Breast epithelium (tissue), 3 donors: ENCODE data around the gene FIG4.
"Not testable (repeated sequence)": the region's sequence is repeated elsewhere in the genome, so short reads cannot be mapped to it uniquely, and the experiment has no call there.

Experiments
- POLR2A ChIP-seq: fragments of 450-650 bp; IDR thresholded peaks from one replicate; pipeline ENCODE4 v1.6.1; 2016; ENCODE audit warnings: antibody characterized with exemption, mild to moderate bottlenecking, moderate library complexity
- POLR2AphosphoS5 ChIP-seq, 3 donors: sonication (generic); formaldehyde crosslinking; IDR thresholded peaks; one replicate each; pipeline ENCODE4 v1.6.1; 2017; ENCODE audit warnings: antibody characterized with exemption in 3 of 3
- TF ChIP-seq, protein P1 (sequence below), 3 donors: fragments of 450-650 bp; IDR thresholded peaks; one replicate each; pipeline ENCODE4 v1.5.1; 2016 to 2017; ENCODE audit warnings: antibody characterized with exemption in 3 of 3, mild to moderate bottlenecking in 3 of 3, moderate library complexity in 3 of 3

DNA sequence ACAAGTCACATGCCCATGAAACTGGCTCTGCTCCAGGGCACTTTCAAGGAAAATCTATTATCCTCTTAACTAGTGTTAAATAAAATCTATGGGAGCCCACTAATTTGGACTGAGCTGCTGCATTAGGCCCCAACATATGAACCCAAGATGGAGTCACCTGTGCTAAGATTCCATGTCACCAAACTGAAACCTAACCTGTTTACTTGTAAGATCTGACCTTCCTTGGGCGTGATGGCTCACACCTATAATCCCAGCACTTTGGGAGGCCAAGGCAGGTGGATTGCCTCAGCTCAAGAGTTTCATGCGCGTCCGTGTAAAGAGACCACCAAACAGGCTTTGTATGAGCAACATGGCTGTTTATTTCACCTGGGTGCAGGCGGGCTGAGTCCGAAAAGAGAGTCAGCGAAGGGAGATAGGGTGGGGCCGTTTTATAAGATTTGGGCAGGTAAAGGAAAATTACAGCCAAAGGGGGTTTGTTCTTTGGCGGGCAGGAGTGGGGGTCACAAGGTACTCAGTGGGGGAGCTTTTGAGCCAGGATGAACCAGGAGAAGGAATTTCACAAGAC, 164.5 kb downstream of the FIG4 start:
- not testable (repeated sequence) for TF ChIP-seq POLR2AphosphoS5 (IDR thresholded peaks at IDR 0.05); POLR2A
- TF ChIP-seq, protein P1, sequence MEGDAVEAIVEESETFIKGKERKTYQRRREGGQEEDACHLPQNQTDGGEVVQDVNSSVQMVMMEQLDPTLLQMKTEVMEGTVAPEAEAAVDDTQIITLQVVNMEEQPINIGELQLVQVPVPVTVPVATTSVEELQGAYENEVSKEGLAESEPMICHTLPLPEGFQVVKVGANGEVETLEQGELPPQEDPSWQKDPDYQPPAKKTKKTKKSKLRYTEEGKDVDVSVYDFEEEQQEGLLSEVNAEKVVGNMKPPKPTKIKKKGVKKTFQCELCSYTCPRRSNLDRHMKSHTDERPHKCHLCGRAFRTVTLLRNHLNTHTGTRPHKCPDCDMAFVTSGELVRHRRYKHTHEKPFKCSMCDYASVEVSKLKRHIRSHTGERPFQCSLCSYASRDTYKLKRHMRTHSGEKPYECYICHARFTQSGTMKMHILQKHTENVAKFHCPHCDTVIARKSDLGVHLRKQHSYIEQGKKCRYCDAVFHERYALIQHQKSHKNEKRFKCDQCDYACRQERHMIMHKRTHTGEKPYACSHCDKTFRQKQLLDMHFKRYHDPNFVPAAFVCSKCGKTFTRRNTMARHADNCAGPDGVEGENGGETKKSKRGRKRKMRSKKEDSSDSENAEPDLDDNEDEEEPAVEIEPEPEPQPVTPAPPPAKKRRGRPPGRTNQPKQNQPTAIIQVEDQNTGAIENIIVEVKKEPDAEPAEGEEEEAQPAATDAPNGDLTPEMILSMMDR (IDR thresholded peaks at IDR 0.05): not testable (repeated sequence)
